Ovary (tissue), 9 donors: ENCODE measurements around the gene CPVL. TPM values are rescaled to one million over a fixed set of nuclear protein-coding genes. Genes with fewer than 3 reads are reported as not detected.
"Not testable (repeated sequence)": the region's sequence is repeated elsewhere in the genome, so short reads cannot be mapped to it uniquely, and the experiment has no call there.

ENCODE experiments used
- DNase-seq, 5 donors: peaks; one replicate each; pipeline ENCODE4 v3.0.0-alpha.2; 2019 to 2020
- H3K27ac ChIP-seq, 2 donors: fragments of 200-600 bp; one replicate each; pipeline versions ENCODE4 v1.5.1 to v1.8.0; 2019 to 2022
- H3K27me3 ChIP-seq: fragments of 200-600 bp; one replicate; pipeline ENCODE4 v1.8.0; 2022
- H3K36me3 ChIP-seq: fragments of 200-600 bp; sonication (generic); one replicate; pipeline ENCODE4 v1.5.1; 2019
- H3K4me1 ChIP-seq: one replicate; pipeline ENCODE4 v1.8.1; 2013; ENCODE audit warnings: mild to moderate bottlenecking, moderate library complexity; ENCODE audit not compliant: insufficient read depth
- H3K4me3 ChIP-seq: fragments of 200-600 bp; sonication (generic); one replicate; pipeline ENCODE4 v1.5.1; 2017
- H3K9me3 ChIP-seq, 2 donors: fragments of 200-600 bp in 1 of 2; sonication (generic) in 1 of 2; one replicate each; pipeline versions ENCODE4 v1.5.1 to v1.8.1; 2013 to 2019; ENCODE audit warnings: mild to moderate bottlenecking in 1 of 2, moderate library complexity in 1 of 2
- CTCF ChIP-seq, 3 donors: fragments of 450-650 bp in 2 of 3; fragments of 200-600 bp in 1 of 3; IDR thresholded peaks; one replicate each; pipeline versions ENCODE4 v1.5.1 to v1.8.0; 2016 to 2022; ENCODE audit warnings: antibody characterized with exemption in 3 of 3, mild to moderate bottlenecking in 1 of 3
- EP300 ChIP-seq: sonication (generic); formaldehyde crosslinking; IDR thresholded peaks from one replicate; pipeline ENCODE4 v1.6.1; 2017; ENCODE audit warnings: antibody characterized with exemption
- POLR2A ChIP-seq: fragments of 450-650 bp; IDR thresholded peaks from one replicate; pipeline ENCODE4 v1.6.1; 2017; ENCODE audit warnings: antibody characterized with exemption, mild to moderate bottlenecking, moderate library complexity
- WGBS, 3 donors: extraction: QIAGEN DNeasy Blood & Tissue Kit in 1 of 3; methylation state at CpG; one replicate each; pipeline versions ENCODE4 v1.1.5 to v1.1.7; 2013 to 2017; 5-methylcytosine and 5-hydroxymethylcytosine counted together
- intact Hi-C, 4 donors: fragments of 100-400 bp; cut with DNase I; formaldehyde crosslinking; loops; one replicate each; pipeline versions ENCODE4 v1.11.0 to v1.15.1; 2022 to 2023
- polyA plus RNA-seq, 2 donors: library from polyadenylated mRNA; stranded (reverse); fragments of 200-250 nt in 1 of 2; fragments of 350-450 nt in 1 of 2; fragmentation: Illumina TruSeq in 1 of 2; extraction: RNeasy Lipid Tissue Mini Kit (QIAGEN cat#74804) in 1 of 2; gene quantifications; one replicate each; pipeline ENCODE4 v1.2.3, GENCODE V29; 2013 to 2014
- total RNA-seq, 7 donors: library from RNA; depleted of rRNA in 2 of 7; stranded (reverse); fragments of >200 nt in 2 of 7; fragmentation: NEBNext Ultra II Directional in 3 of 7; extraction: Animal tissue kit (Norgen Biotek cat#: 25700) in 3 of 7; gene quantifications; one replicate each; pipeline versions ENCODE4 v1.1.0 to v1.2.4, GENCODE V29; 2016 to 2023
- donor health status: DM: no; HTN: no; CAD: no; lungs with moderate emphysema.
- donor health status: DM: no; HTN: no; CAD: no.
- donor health status: Bipolar disorder and iron deficiency.
- donor health status: DM: yes; HTN: yes; CAD: no.
- donor health status: DM: no; HTN: no; CAD: no.
- donor health status: DM: yes; HTN: yes; CAD: no.

Gene CPVL
- total and polyA plus RNA-seq, 9 donors: 10.6 to 88.9 (median 20.9) TPM

DNA sequence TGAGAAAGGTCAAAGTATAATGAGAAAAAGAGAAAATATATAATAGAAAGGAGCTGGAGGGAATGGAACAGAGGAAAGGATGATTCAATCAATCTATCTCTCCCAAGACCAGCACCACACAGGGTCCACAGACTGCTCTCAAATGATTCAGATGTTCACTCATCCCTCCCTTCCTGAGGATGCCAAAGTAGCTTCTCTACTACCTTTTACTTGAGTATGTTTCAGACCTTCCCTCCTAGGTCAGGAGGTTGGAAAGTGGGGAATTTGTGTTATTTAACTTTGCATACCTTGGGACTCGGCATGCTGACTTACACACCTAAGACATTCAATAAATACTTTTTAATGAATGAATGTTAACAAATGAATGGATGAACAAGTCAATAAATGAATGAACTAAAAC lies 30.6 kb downstream of the CPVL start:
- DNase-seq: no peak
- no peaks in the 10 kb centered on the region for H3K27me3 ChIP-seq
- no peak for TF ChIP-seq POLR2A
- TF ChIP-seq EP300: no peak
- TF ChIP-seq CTCF (IDR thresholded peaks at IDR 0.05): no peak
- 76 to 82% (median 80%) methylated on average over 1 of the region's 1 CpG for WGBS, 3 donors
- intact Hi-C loops: loop anchor here in 1 of 4 donors (10.0 kb wide), 1 partner anchor 289 kb away; no protein-coding TSS in a partner anchor
- no peaks in the 10 kb centered on the region for H3K36me3 ChIP-seq
- no peaks in the 10 kb centered on the region for H3K9me3 ChIP-seq
- H3K27ac ChIP-seq: no peak overlapping the region
- peaks cover 5% of the 10 kb centered on the region for H3K4me1 ChIP-seq
- H3K4me3 ChIP-seq: no peak overlapping the region

DNA sequence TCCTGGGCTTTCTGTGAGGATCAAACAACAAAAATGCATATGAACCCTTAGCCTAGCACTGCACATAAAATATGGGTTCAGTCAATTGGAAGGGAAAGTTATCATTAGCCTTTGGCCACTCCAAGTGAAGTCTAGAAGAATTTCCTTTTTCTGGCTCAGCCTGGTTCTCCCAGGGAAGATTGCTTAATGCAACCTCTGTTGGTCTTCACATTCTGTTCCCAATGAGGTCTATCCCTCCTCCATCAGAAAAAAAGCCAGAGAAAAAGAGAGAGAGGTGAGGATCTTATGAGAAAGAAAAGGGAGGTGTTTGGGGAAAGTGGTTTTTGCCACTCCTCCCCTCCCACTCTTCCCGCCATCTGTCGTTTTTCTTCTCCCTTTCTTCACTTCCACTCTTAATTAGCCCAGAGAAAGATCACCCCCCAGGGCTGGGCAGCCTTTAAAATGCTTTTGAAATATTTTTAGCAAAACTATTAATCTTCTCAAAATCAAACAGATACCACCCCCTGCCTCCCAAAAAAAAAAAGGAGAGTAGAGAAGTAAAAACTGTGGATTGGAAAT lies 31.1 kb downstream of the CPVL start:
- no peaks in the 10 kb centered on the region for H3K27me3 ChIP-seq
- H3K4me1 ChIP-seq: peaks cover 5% of the 10 kb centered on the region
- intact Hi-C loops: loop anchor here in 1 of 4 donors (10.0 kb wide), 1 partner anchor 290 kb away; no protein-coding TSS in a partner anchor
- no peaks in the 10 kb centered on the region for H3K9me3 ChIP-seq
- no peak for DNase-seq
- no peak overlapping the region for H3K4me3 ChIP-seq
- TF ChIP-seq EP300 (no peak), POLR2A (no peak), CTCF (IDR thresholded peaks at IDR 0.05) (no peak)
- WGBS, 3 donors: 48 to 59% (median 55%) methylated on average over 2 of the region's 2 CpGs
- H3K27ac ChIP-seq: no peak overlapping the region
- no peaks in the 10 kb centered on the region for H3K36me3 ChIP-seq

GRCh38 chr7:29114266-29114665 lies 32.1 kb downstream of the CPVL start:
- not testable (repeated sequence) for H3K36me3 ChIP-seq, DNase-seq, H3K4me1 ChIP-seq, H3K9me3 ChIP-seq, H3K4me3 ChIP-seq, H3K27me3 ChIP-seq, H3K27ac ChIP-seq
- intact Hi-C loops: loop anchor here in 1 of 4 donors (10.0 kb wide), 1 partner anchor 291 kb away; no protein-coding TSS in a partner anchor
- 57 to 73% (median 69%) methylated on average over 2 of the region's 2 CpGs for WGBS, 3 donors

DNA sequence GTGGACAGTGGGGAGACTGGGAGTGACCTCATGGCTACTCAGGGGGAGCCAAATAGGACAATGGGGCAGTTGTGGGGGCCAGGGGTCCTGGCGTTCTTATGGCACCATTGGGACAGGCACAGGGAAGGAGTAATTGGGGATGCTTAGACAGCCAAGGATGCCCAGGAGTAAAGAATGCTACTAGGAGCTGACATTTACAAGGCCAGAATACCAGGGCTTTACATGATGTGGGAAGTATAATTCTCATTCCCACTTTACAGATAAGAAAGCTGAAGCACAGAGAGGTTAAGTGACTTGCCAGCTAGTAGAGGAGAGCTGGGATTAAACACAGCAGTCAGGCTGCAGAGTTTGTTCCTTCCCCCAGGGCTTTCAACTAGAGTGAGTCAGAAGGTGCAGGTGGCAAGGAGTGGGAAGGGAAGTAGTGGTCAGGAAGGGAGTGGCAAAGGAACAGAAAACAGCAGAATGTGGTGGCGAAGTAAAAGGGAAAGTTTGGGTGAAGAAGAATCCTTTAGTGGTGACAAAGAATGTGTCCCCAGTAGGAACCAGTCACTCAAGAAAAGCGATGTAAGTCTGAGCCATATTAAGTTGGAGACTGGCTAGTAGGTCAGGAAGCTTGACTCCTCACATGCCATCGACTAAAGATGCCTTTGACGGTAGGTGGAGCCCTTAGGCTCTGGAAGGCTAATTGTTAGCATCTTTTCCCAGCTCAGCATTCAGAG lies 32.8 kb downstream of the CPVL start:
- Histone ChIP-seq H3K4me3 (no peak overlapping the region), H3K27me3 (no peaks in the 10 kb centered on the region), H3K4me1 (peaks cover 5% of the 10 kb centered on the region), H3K9me3 (no peaks in the 10 kb centered on the region), H3K27ac (no peak overlapping the region), H3K36me3 (no peaks in the 10 kb centered on the region)
- 69 to 71% (median 71%) methylated on average over 5 of the region's 5 CpGs for WGBS, 3 donors
- TF ChIP-seq EP300 (no peak), POLR2A (no peak), CTCF (IDR thresholded peaks at IDR 0.05) (no peak)
- intact Hi-C loops: loop anchor here in 1 of 4 donors (10.0 kb wide), 1 partner anchor 291 kb away; no protein-coding TSS in a partner anchor
- no peak for DNase-seq

GRCh38 chr7:29112721-29113120 lies 33.6 kb downstream of the CPVL start:
- TF ChIP-seq POLR2A (no peak), CTCF (IDR thresholded peaks at IDR 0.05) (no peak), EP300 (no peak)
- Histone ChIP-seq H3K4me3 (no peak overlapping the region), H3K27me3 (no peaks in the 10 kb centered on the region), H3K36me3 (no peaks in the 10 kb centered on the region), H3K9me3 (no peaks in the 10 kb centered on the region), H3K27ac (no peak overlapping the region), H3K4me1 (peaks cover 5% of the 10 kb centered on the region)
- no peak for DNase-seq
- intact Hi-C loops: loop anchor here in 1 of 4 donors (10.0 kb wide), 1 partner anchor 292 kb away; no protein-coding TSS in a partner anchor
- 92 to 93% (median 93%) methylated on average over 4 of the region's 4 CpGs for WGBS, 3 donors
